NAMALWA (cell line): ENCODE data around the gene ESYT2.

Source experiments
- DNase-seq: peaks from one replicate; pipeline ENCODE4 v3.0.0-alpha.2; 2015; ENCODE audit warnings: low spot score

Gene ESYT2

GRCh38 chr7:158740657-158741293 lies 88.5 kb downstream of the ESYT2 start:
- DNase-seq, result no peak

DNA sequence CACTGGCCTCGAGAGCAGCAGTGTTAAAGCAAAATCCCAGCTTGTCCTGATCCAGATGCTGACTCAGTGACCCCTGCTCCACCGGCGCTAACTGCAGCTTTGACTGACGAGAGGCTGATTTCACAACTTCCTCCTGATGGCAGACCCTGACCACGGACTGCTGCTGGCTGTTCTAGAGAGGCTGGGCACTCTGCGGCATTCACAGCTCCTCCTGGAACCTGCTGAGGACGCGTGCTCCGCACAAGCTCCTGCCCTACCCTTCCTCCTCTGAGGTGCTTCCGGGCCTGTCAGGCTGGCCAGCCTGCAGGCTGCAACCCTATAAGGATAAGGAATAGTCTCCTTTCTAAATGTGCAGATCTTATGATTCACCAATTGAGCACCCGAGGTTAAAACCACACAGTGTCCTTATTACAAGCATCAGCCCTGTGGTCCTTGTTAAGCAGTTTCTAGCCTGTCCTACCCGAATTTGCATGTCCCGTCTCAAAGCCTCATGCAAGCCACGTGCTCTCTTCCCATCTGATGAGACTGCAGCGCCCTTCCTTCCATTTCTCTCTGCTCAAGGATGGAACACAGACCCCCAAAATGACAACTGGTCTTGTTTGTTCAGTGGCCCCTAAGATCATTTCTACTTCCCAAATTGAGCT lies 89.2 kb downstream of the ESYT2 start:
- DNase-seq, result no peak

DNA sequence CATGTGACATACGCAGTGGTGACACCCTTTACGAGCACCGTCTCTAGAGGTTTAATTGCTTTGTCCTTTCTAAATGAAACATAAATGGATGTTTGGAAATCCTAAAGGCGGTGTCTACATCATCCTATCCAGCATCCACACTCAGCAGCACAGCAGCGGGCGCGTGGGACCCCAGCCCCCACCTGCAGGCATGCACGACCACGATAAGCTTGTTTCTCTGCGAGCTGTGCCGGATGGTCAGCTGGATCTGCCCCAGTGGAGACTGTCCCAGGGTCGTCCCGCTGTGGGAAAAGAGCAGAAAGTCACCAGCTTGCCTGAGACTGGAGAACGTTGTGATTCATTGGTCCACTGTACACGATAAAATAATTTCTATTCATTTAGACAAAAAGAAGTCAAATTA lies 90.5 kb downstream of the ESYT2 start:
- no peak for DNase-seq

GRCh38 chr7:158737064-158737695 lies 92.1 kb downstream of the ESYT2 start:
- no peak for DNase-seq

DNA sequence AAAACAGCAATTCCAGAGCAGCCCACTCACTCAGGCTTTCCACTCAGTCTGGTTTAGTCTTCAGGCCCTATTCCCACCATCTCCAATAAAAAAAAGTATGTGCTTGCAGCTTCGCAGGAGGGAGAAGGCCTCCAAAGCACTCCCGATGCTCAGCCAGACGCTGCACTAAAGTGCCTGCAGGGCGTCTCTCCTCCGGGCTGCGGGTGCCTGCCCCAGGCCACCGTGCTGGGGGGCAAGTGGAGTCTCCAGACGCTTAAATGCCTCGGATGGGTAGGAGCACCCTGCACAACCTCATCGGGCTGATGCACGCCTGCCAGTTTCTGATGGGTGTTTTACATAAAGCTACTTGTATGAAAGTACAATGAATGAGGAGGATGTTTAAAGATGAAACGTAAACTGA lies 93.4 kb downstream of the ESYT2 start:
- DNase-seq, result no peak

DNA sequence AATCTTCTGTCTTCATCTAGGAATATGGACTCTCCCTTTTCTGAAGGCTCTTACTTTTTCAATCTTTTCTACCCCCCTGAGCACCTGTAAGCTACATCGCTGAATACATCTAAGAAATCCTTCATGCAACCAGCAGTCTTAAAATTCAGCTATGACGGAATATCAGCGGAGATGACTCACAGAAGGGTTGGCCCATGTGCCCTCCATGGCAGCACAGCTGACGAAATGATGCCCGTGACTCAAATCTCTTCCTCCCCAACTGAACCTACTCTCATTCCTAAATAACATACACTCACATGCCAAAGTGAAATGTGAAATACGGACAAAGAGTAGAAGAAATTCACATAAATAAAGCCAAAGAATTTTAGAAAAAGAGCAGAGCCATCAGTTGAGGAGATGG lies 94.4 kb downstream of the ESYT2 start:
- DNase-seq, result no peak

GRCh38 chr7:158733775-158734494 lies 95.4 kb downstream of the ESYT2 start:
- no peak for DNase-seq

DNA sequence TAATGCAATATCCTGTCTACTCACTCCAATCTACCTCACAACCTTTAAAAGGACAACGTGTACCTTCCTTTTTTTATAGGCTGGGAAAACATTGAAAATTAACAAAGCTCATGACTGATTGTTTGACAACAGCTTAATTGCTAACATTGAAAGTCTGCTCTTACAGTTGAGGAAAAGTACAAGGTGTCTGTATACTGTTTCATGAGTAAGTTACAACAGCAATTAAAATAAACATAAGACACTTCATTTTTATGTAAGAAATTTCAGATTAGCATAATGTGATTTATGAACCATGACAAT lies 96.1 kb downstream of the ESYT2 start:
- DNase-seq, result no peak

DNA sequence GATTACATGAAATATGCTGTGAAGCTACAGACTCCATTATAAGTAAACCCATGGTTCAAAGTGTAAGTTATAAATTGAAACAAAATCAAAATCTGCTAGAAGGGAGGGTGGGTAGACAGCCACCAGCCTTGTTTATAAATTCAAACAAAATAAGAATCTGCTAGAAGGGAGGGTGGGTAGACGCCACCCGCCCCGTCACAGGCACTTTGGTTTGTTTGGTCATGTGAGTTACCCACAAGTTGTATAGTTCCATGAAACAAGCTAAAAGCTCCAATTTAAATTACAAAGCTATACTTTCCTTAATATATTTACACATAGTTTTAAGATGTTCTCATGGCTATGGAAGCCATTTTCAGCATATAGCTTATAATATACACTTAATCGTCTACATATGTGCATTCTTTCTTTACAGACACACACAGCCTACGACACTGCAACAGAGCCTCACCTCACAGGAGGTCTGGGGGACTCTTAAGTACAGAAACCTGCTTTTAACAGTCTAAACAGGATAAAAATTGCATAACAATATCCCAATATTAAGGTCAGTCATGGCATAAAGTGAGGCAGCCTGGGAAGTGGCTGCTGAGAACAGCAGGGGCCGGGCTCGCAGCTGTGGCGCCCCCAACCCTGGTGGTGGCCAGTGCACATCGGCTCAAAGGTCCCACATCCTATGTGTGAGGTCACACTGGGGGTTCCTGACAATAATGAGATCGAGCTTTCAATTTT lies 96.7 kb downstream of the ESYT2 start:
- no peak for DNase-seq

GRCh38 chr7:158731761-158732160 lies 97.5 kb downstream of the ESYT2 start:
- no peak for DNase-seq

DNA sequence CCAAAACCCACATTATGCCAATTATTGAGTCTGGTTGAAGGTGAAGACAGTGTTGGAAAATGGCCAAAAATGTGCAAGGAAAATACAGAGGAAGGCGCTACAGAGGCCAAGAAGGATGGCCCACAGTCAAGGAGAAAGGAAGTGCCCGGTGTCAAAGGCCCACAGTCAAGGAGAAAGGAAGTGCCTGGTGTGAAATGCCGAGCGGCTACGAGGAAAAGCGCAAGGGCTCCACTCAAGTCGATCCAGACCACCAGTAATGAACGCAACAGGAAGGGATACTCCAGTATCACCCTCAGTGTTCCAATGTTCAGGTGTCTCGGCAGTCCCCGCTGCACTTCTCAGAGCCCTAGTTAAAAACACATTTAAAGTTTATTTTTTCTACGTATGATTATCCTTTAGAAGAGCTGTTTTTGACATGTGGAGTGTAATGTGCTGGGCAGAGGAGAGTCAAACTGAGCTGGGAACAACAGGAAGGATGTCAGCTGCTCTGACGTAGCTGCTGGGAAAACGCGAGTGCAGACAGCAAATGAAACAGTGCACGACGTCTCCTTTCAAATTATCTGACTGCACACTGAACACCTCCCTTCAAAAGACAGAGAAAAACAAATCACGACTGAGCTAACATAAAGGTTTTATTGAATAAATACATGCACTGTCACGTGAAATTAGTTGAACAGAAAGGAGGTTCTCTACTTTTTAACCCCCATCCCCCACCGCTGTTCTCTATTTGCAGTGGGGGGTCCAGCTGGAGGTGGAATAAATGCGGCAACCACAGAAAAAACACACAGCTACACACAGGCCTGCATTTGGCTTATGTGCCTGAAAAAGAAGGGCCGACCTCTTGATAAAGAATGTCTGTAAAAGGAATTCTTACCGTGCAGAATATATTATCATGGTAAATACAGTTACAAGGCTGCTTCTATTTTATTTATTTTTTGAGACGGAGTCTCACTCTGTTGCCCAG lies 98.6 kb downstream of the ESYT2 start:
- no peak for DNase-seq

GRCh38 chr7:158729646-158730382 lies 99.5 kb downstream of the ESYT2 start:
- DNase-seq, result no peak

DNA sequence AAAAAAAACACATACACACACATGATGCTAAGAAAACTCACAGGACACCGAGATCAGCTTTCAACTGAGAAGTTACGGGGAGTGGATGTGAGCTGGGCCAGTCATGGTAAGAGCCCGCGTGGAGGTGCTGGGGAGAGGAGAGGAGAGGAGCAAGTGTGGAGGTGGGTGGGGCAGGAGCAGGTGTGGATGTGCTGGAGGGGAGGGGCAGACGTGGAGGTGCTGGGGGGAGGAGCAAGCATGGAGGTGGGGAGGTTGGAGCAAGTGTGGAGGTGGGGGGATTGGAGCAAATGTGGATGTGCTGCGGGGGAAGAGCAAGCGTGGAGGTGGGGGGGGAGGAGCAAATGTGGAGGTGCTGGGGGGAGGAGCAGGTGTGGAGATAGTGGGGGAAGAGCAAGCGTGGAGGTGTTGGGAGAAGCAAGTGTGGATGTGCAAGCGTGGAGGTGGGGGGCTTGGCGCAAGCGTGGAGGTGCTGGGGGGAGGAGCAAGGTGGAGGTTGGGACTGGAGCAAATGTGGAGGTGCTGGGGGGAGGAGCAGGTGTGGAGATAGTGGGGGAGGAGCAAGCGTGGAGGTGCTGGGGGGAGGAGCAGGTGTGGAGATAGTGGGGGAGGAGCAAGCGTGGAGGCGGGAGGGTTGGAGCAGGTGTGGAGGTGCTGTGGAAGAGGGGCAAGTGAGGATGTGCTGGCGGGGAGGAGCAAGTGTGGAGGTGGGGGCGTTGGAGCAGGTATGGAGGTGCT lies 100.2 kb downstream of the ESYT2 start:
- no peak for DNase-seq

DNA sequence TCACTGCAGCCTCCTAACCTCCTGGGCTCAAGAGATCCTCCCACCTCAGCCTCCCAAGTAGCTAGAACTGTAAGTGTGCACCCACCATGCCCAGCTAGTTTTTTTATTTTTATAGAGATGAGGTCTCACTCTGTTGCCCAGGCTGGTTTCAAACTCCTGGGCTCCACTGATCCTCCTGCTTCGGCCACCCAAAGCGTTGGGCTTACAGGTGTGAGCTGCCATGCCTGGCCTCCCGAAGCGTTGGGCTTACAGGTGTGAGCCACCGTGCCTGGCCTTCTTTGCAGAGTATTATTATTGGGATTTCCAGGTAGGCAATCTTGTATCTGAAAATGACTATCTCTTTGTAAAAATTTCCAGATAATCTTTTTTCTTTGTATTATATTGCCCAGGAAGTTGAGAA lies 101.6 kb downstream of the ESYT2 start:
- DNase-seq, result no peak

DNA sequence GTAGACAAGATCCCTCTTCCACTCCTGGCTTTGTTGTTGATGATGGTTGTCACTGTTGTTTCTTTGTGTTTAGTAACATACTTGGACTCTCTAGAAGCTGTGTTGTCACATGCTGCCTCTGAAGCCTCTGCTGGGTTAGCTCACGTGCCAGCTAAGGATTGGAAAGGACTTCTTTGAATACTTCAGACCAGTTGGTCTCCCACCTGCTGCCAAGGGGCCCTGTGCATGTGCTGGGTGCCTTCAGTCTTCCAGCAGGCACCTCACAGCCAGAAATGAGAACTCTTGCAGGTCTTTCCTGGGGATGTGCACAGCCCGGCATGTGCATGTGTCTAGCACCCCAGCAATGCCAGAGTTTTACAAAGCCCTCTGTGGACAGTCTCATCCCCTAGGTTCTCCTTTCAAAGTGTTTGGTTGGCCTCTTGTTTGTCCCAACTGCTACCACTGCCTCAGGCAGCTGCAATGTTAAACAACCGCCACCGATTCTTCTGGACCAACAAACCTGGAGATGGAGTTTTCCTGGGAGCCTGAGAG lies 103.0 kb downstream of the ESYT2 start:
- no peak for DNase-seq

- DNase-seq, result no peak
Measured at GRCh38 chr7:158725506-158725800, 103.9 kb downstream of the ESYT2 start.

DNA sequence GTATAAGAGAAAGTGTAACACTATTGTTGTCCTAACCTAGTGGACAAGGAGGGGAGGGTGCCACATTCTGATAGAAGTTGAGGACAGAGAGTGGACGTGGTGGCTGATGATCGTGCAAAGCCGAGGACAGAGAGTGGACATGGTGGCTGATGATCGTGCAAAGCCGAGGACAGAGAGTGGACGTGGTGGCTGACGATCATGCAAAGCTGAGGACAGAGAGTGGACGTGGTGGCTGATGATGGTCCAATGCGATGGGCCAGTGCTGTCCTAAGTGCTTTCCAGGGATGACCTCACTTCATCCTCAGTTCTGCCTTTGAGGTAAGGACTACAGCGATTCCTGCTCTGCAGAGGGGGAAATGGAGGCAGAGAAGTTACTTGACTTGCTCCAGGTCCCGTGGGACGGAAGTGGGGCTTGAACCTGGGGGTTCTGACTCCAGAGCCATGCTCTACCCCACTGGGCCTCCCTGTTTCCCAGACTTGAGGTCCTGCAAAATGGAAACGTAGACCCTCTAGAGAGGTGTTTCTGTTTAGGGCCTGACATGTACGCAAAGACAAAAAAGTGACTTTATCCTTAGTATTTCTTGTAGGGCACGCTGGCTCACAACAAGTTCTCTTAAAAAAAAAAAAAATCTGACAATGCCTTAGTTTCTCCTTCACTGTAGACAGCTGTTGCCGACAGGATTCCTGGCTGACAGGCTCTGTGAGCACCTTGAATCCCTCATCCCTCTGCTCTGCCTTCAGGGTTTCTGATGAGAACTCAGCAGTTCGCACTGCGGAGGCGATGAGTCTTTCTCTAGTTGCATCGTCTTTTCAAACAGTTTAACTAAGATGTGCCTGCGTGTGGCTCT lies 104.4 kb downstream of the ESYT2 start:
- no peak for DNase-seq

- DNase-seq, result no peak
Measured at GRCh38 chr7:158723714-158724385, 105.5 kb downstream of the ESYT2 start.
